ENCODE measurements around the gene RNF130. TPM values are rescaled to one million over a fixed set of nuclear protein-coding genes. Genes with fewer than 3 reads are reported as not detected.

Gene RNF130
- total and polyA plus RNA-seq, 7 experiments from 2014 or later = 3.6 to 76.3 (median 21.0) TPM

- CTCF ChIA-PET = no interaction called here
- no peak overlapping the region for H3K27ac ChIP-seq (ENCODE audit: low read depth, low read length)
- Mint-ChIP-seq H3K27ac (no peak overlapping the region), H3K9me3 (peaks cover 0 to 3% (median 0%) of the 10 kb centered on the region in 11 donors), H3K36me3 (no peaks in the 10 kb centered on the region), H3K4me1 (peaks cover 0 to 2% (median 0%) of the 10 kb centered on the region in 7 donors), H3K27me3 (peaks cover 0 to 6% (median 4%) of the 10 kb centered on the region in 5 donors), H3K4me3 (no peak overlapping the region)
- POLR2A ChIA-PET = interaction anchor here (0.6 kb wide), 1 partner anchor 176 kb away, joined by 4 read pairs; no protein-coding TSS in a partner anchor
- DNase-seq (no peak), ATAC-seq (peak; percentile 22)
- H3K36me3 ChIP-seq (ENCODE audit: control insufficient read depth in 2 of 3, insufficient read depth in 3 of 3, low read length in 3 of 3) = no peaks in the 10 kb centered on the region
- H3K4me3 ChIP-seq (ENCODE audit: low read length) = no peak overlapping the region
- H3K9me3 ChIP-seq (ENCODE audit: control insufficient read depth in 2 of 3, low read length in 3 of 3) = no peaks in the 10 kb centered on the region
- H3K27me3 ChIP-seq (ENCODE audit: control insufficient read depth in 2 of 2, insufficient read depth in 2 of 2, low read length in 2 of 2) = no peaks in the 10 kb centered on the region
- intact Hi-C loops (cut with micrococcal nuclease) = no loop called here
- H3K4me1 ChIP-seq (ENCODE audit: control insufficient read depth in 2 of 2, insufficient read depth in 2 of 2, low read length in 2 of 2) = no peaks in the 10 kb centered on the region
Observed at GRCh38 chr5:180098991-180099732, 27.6 kb upstream of the RNF130 start.

- no peaks in the 10 kb centered on the region for H3K9me3 ChIP-seq (ENCODE audit: control insufficient read depth in 2 of 3, low read length in 3 of 3)
- ChIA-PET CTCF (no interaction called here), POLR2A (no interaction called here)
- H3K4me1 Mint-ChIP-seq = peaks cover 0 to 7% (median 0%) of the 10 kb centered on the region in 7 donors
- H3K36me3 Mint-ChIP-seq = no peaks in the 10 kb centered on the region
- no peak overlapping the region for H3K4me3 Mint-ChIP-seq
- H3K27ac ChIP-seq (ENCODE audit: low read depth, low read length) = no peak overlapping the region
- no peak for ATAC-seq
- no peaks in the 10 kb centered on the region for H3K27me3 ChIP-seq (ENCODE audit: control insufficient read depth in 2 of 2, insufficient read depth in 2 of 2, low read length in 2 of 2)
- H3K4me1 ChIP-seq (ENCODE audit: control insufficient read depth in 2 of 2, insufficient read depth in 2 of 2, low read length in 2 of 2) = no peaks in the 10 kb centered on the region
- H3K27ac Mint-ChIP-seq = no peak overlapping the region
- intact Hi-C loops (cut with micrococcal nuclease) = no loop called here
- H3K36me3 ChIP-seq (ENCODE audit: control insufficient read depth in 2 of 3, insufficient read depth in 3 of 3, low read length in 3 of 3) = no peaks in the 10 kb centered on the region
- H3K9me3 Mint-ChIP-seq = peaks cover 0 to 3% (median 0%) of the 10 kb centered on the region in 11 donors
- DNase-seq = no peak
- no peak overlapping the region for H3K4me3 ChIP-seq (ENCODE audit: low read length)
- H3K27me3 Mint-ChIP-seq = peaks cover 0 to 8% (median 4%) of the 10 kb centered on the region in 5 donors
Observed at GRCh38 chr5:180098526-180098925, 27.0 kb upstream of the RNF130 start.

GRCh38 chr5:180097926-180098325, 26.4 kb upstream of the RNF130 start:
- Histone ChIP-seq H3K4me1 (ENCODE audit: control insufficient read depth in 2 of 2, insufficient read depth in 2 of 2, low read length in 2 of 2) (no peaks in the 10 kb centered on the region), H3K27ac (ENCODE audit: low read depth, low read length) (no peak overlapping the region), H3K36me3 (ENCODE audit: control insufficient read depth in 2 of 3, insufficient read depth in 3 of 3, low read length in 3 of 3) (no peaks in the 10 kb centered on the region), H3K4me3 (ENCODE audit: low read length) (no peak overlapping the region), H3K27me3 (ENCODE audit: control insufficient read depth in 2 of 2, insufficient read depth in 2 of 2, low read length in 2 of 2) (no peaks in the 10 kb centered on the region), H3K9me3 (ENCODE audit: control insufficient read depth in 2 of 3, low read length in 3 of 3) (no peaks in the 10 kb centered on the region)
- intact Hi-C loops (cut with micrococcal nuclease) = no loop called here
- ATAC-seq (no peak), DNase-seq (no peak)
- peaks cover 0 to 7% (median 0%) of the 10 kb centered on the region in 7 donors for H3K4me1 Mint-ChIP-seq
- CTCF ChIA-PET = no interaction called here
- peaks cover 0 to 3% (median 0%) of the 10 kb centered on the region in 11 donors for H3K9me3 Mint-ChIP-seq
- POLR2A ChIA-PET = no interaction called here
- H3K4me3 Mint-ChIP-seq = no peak overlapping the region
- H3K27me3 Mint-ChIP-seq = peaks cover 0 to 4% (median 3%) of the 10 kb centered on the region in 5 donors
- H3K36me3 Mint-ChIP-seq = no peaks in the 10 kb centered on the region
- no peak overlapping the region for H3K27ac Mint-ChIP-seq

- CTCF ChIA-PET = no interaction called here
- Mint-ChIP-seq H3K9me3 (peaks cover 0 to 3% (median 0%) of the 10 kb centered on the region in 11 donors), H3K36me3 (no peaks in the 10 kb centered on the region), H3K4me3 (no peak overlapping the region), H3K4me1 (peaks cover 0 to 7% (median 0%) of the 10 kb centered on the region in 7 donors), H3K27ac (no peak overlapping the region), H3K27me3 (peaks cover 0 to 4% (median 3%) of the 10 kb centered on the region in 5 donors)
- Histone ChIP-seq H3K4me3 (ENCODE audit: low read length) (no peak overlapping the region), H3K27ac (ENCODE audit: low read depth, low read length) (no peak overlapping the region), H3K4me1 (ENCODE audit: control insufficient read depth in 2 of 2, insufficient read depth in 2 of 2, low read length in 2 of 2) (no peaks in the 10 kb centered on the region), H3K27me3 (ENCODE audit: control insufficient read depth in 2 of 2, insufficient read depth in 2 of 2, low read length in 2 of 2) (no peaks in the 10 kb centered on the region), H3K36me3 (ENCODE audit: control insufficient read depth in 2 of 3, insufficient read depth in 3 of 3, low read length in 3 of 3) (no peaks in the 10 kb centered on the region), H3K9me3 (ENCODE audit: control insufficient read depth in 2 of 3, low read length in 3 of 3) (no peaks in the 10 kb centered on the region)
- no peak for ATAC-seq
- no peak for DNase-seq
- intact Hi-C loops (cut with micrococcal nuclease) = no loop called here
- POLR2A ChIA-PET = no interaction called here
Observed at GRCh38 chr5:180097163-180097894, 25.8 kb upstream of the RNF130 start.

GRCh38 chr5:180096616-180097015, 25.1 kb upstream of the RNF130 start:
- intact Hi-C loops (cut with micrococcal nuclease) = no loop called here
- no peak overlapping the region for H3K27ac ChIP-seq (ENCODE audit: low read depth, low read length)
- POLR2A ChIA-PET = no interaction called here
- H3K4me3 ChIP-seq (ENCODE audit: low read length) = no peak overlapping the region
- no peaks in the 10 kb centered on the region for H3K9me3 ChIP-seq (ENCODE audit: control insufficient read depth in 2 of 3, low read length in 3 of 3)
- ATAC-seq (no peak), DNase-seq (no peak)
- H3K9me3 Mint-ChIP-seq = peaks cover 0 to 3% (median 0%) of the 10 kb centered on the region in 11 donors
- no peaks in the 10 kb centered on the region for H3K36me3 Mint-ChIP-seq
- H3K27me3 Mint-ChIP-seq = peaks cover 0 to 5% (median 3%) of the 10 kb centered on the region in 5 donors
- no peaks in the 10 kb centered on the region for H3K27me3 ChIP-seq (ENCODE audit: control insufficient read depth in 2 of 2, insufficient read depth in 2 of 2, low read length in 2 of 2)
- CTCF ChIA-PET = no interaction called here
- no peaks in the 10 kb centered on the region for H3K4me1 ChIP-seq (ENCODE audit: control insufficient read depth in 2 of 2, insufficient read depth in 2 of 2, low read length in 2 of 2)
- H3K36me3 ChIP-seq (ENCODE audit: control insufficient read depth in 2 of 3, insufficient read depth in 3 of 3, low read length in 3 of 3) = no peaks in the 10 kb centered on the region
- peaks cover 0 to 8% (median under 1%) of the 10 kb centered on the region in 7 donors for H3K4me1 Mint-ChIP-seq
- peak overlapping the region in 1 of 9 donors; percentile 46 for H3K27ac Mint-ChIP-seq
- no peak overlapping the region for H3K4me3 Mint-ChIP-seq

- peaks cover 6% of the 10 kb centered on the region in 2 donors for H3K4me1 ChIP-seq (ENCODE audit: control insufficient read depth in 2 of 2, insufficient read depth in 2 of 2, low read length in 2 of 2)
- H3K27ac Mint-ChIP-seq = peak overlapping the region in 1 of 9 donors; percentile 2
- H3K9me3 Mint-ChIP-seq = peaks cover 0 to 3% (median 0%) of the 10 kb centered on the region in 11 donors
- ATAC-seq (no peak), DNase-seq (no peak)
- intact Hi-C loops (cut with micrococcal nuclease) = no loop called here
- H3K4me1 Mint-ChIP-seq = peaks cover 0 to 12% (median 7%) of the 10 kb centered on the region in 7 donors
- no peaks in the 10 kb centered on the region for H3K27me3 ChIP-seq (ENCODE audit: control insufficient read depth in 2 of 2, insufficient read depth in 2 of 2, low read length in 2 of 2)
- H3K36me3 ChIP-seq (ENCODE audit: control insufficient read depth in 2 of 3, insufficient read depth in 3 of 3, low read length in 3 of 3) = no peaks in the 10 kb centered on the region
- ChIA-PET POLR2A (no interaction called here), CTCF (no interaction called here)
- H3K36me3 Mint-ChIP-seq = no peaks in the 10 kb centered on the region
- peaks cover 0 to 8% (median 3%) of the 10 kb centered on the region in 5 donors for H3K27me3 Mint-ChIP-seq
- no peak overlapping the region for H3K4me3 ChIP-seq (ENCODE audit: low read length)
- no peaks in the 10 kb centered on the region for H3K9me3 ChIP-seq (ENCODE audit: control insufficient read depth in 2 of 3, low read length in 3 of 3)
- H3K27ac ChIP-seq (ENCODE audit: low read depth, low read length) = no peak overlapping the region
- no peak overlapping the region for H3K4me3 Mint-ChIP-seq
Observed at GRCh38 chr5:180095545-180095944, 24.0 kb upstream of the RNF130 start.
